ENCODE results near the gene TBCE. TPM values are rescaled to one million over a fixed set of nuclear protein-coding genes. Genes with fewer than 3 reads are reported as not detected.

Gene TBCE
- total and polyA plus RNA-seq, 4 donors: 9.5 to 19.7 (median 14.1) TPM

DNA sequence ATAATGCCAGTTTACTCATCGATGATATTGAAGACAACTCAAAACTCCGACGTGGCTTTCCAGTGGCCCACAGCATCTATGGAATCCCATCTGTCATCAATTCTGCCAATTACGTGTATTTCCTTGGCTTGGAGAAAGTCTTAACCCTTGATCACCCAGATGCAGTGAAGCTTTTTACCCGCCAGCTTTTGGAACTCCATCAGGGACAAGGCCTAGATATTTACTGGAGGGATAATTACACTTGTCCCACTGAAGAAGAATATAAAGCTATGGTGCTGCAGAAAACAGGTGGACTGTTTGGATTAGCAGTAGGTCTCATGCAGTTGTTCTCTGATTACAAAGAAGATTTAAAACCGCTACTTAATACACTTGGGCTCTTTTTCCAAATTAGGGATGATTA, 25.2 kb upstream of the TBCE start:
- 82% methylated on average over 6 of the region's 6 CpGs for WGBS
- Histone ChIP-seq H3K9me3 (ENCODE audit: control insufficient read depth in 4 of 4, low read length in 3 of 4) (no peaks in the 10 kb centered on the region), H3K4me1 (ENCODE audit: control insufficient read depth in 4 of 4, insufficient read depth in 4 of 4, low read length in 3 of 4) (peaks cover 0 to 5% (median 3%) of the 10 kb centered on the region in 4 donors), H3K4me3 (ENCODE audit: low read depth in 1 of 3, low read length in 3 of 3) (no peak overlapping the region), H3K36me3 (ENCODE audit: control insufficient read depth in 4 of 4, insufficient read depth in 3 of 4, low read depth in 1 of 4, low read length in 3 of 4) (peaks cover 0 to 13% (median 7%) of the 10 kb centered on the region in 4 donors), H3K27ac (ENCODE audit: low read depth in 1 of 2, low read length in 2 of 2) (no peak overlapping the region), H3K27me3 (ENCODE audit: control insufficient read depth in 4 of 4, insufficient read depth in 4 of 4, low read length in 3 of 4) (no peaks in the 10 kb centered on the region), H3K9ac (ENCODE audit: low read depth in 1 of 2, low read length in 2 of 2) (no peak overlapping the region)
- TF ChIP-seq YY1 (IDR thresholded peaks at IDR 0.05): no peak
- TF ChIP-seq, protein P1, sequence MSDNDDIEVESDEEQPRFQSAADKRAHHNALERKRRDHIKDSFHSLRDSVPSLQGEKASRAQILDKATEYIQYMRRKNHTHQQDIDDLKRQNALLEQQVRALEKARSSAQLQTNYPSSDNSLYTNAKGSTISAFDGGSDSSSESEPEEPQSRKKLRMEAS (IDR thresholded peaks at IDR 0.05): no peak
- TF ChIP-seq EGR1 (IDR thresholded peaks at IDR 0.05; ENCODE audit: low read depth in 2 of 2): no peak
- no peak for TF ChIP-seq HNF4A (conservative IDR thresholded peaks at IDR 0.05)
- no peak for TF ChIP-seq SP1 (IDR thresholded peaks at IDR 0.05)
- TF ChIP-seq ZBTB33 (IDR thresholded peaks at IDR 0.05): no peak
- TF ChIP-seq HNF4G (IDR thresholded peaks at IDR 0.05): no peak
- no peak for TF ChIP-seq RAD21 (IDR thresholded peaks at IDR 0.05)
- TF ChIP-seq NR2F2 (IDR thresholded peaks at IDR 0.05): no peak
- TF ChIP-seq, protein P2, sequence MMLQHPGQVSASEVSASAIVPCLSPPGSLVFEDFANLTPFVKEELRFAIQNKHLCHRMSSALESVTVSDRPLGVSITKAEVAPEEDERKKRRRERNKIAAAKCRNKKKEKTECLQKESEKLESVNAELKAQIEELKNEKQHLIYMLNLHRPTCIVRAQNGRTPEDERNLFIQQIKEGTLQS (IDR thresholded peaks at IDR 0.05): no peak
- no peak for TF ChIP-seq RXRA (IDR thresholded peaks at IDR 0.05)
- TF ChIP-seq CTCF (IDR thresholded peaks at IDR 0.05; ENCODE audit: low read depth, low read length, missing input control): no peak
- no peak for TF ChIP-seq FOXA1 (IDR thresholded peaks at IDR 0.05)
- no peak for TF ChIP-seq FOXA2 (IDR thresholded peaks at IDR 0.05)
- TF ChIP-seq REST (IDR thresholded peaks at IDR 0.05): no peak
- TF ChIP-seq GABPA (IDR thresholded peaks at IDR 0.05 in 1 of 2, conservative IDR thresholded peaks at IDR 0.05 in 1 of 2): no peak
- no peak for TF ChIP-seq JUND (IDR thresholded peaks at IDR 0.05)
- no peak for TF ChIP-seq TAF1 (conservative IDR thresholded peaks at IDR 0.05)
- DNase-seq (ENCODE audit: low spot score): no peak

Data from liver (tissue), 9 donors.